Activated CD8-positive, alpha-beta T cell treated with anti-CD3 and anti-CD28 coated beads for 36 hours (primary cell): ENCODE results near the gene PRF1. TPM values are rescaled to one million over a fixed set of nuclear protein-coding genes. Genes with fewer than 3 reads are reported as not detected.
A peak's percentile ranks its signal among the peaks of the same experiment; 100 is the strongest.

Source experiments
- ATAC-seq: fragments of 200-7000 bp; cut with Tn5 transposase; one replicate; pipeline ENCODE4 v1.10.0; 2021; ENCODE audit warnings: mild to moderate bottlenecking, moderate library complexity
- CTCF ChIA-PET: fragments of 350-600 bp; sonication (Branson Sonifier 250); formaldehyde crosslinking; loops from one replicate; lab custom pipeline; 2021; ENCODE audit warnings: antibody characterized with exemption; lab: Charles Lee
- POLR2A ChIA-PET: fragments of 350-600 bp; sonication (Branson Sonifier 250); formaldehyde crosslinking; loops from one replicate; lab custom pipeline; 2021; ENCODE audit warnings: antibody characterized with exemption; lab: Charles Lee
- DNase-seq: peaks from one replicate; pipeline ENCODE4 v3.0.0-alpha.2; 2020
- H3K27ac Mint-ChIP-seq: one replicate; pipeline ENCODE4 v1.8.0; 2021; ENCODE audit warnings: mild to moderate bottlenecking, mixed read lengths
- H3K27me3 Mint-ChIP-seq: one replicate; pipeline ENCODE4 v1.8.0; 2021; ENCODE audit warnings: mixed read lengths
- H3K36me3 Mint-ChIP-seq: one replicate; pipeline ENCODE4 v1.8.0; 2021; ENCODE audit warnings: low read depth, mixed read lengths
- H3K4me1 Mint-ChIP-seq: one replicate; pipeline ENCODE4 v1.8.0; 2021; ENCODE audit warnings: low read depth, mixed read lengths
- H3K4me3 Mint-ChIP-seq: one replicate; pipeline ENCODE4 v1.8.0; 2021; ENCODE audit warnings: mild to moderate bottlenecking, moderate library complexity, mixed read lengths
- H3K9me3 Mint-ChIP-seq: one replicate; pipeline ENCODE4 v1.8.0; 2021; ENCODE audit warnings: mixed read lengths
- CTCF ChIP-seq: fragments of 200-600 bp; IDR thresholded peaks from one replicate; pipeline ENCODE4 v1.8.0; 2022; ENCODE audit warnings: antibody characterized with exemption, mild to moderate bottlenecking
- intact Hi-C: fragments of 100-400 bp; cut with micrococcal nuclease; formaldehyde crosslinking; loops from one replicate; pipeline ENCODE4 v1.10.0; 2022
- total RNA-seq, 2 experiments: library from RNA; stranded (reverse); gene quantifications; one replicate each; pipeline ENCODE4 v1.2.3, GENCODE V29; 2021

PRF1 gene
- total RNA-seq, 2 experiments from 2014 or later = 107 to 113 TPM

- ChIA-PET CTCF (interaction anchor here (1.4 kb wide), 1 partner anchor 8 kb away, joined by 4 read pairs; no protein-coding TSS in a partner anchor), POLR2A (interaction anchor here (1.0 to 2.4 kb wide), 2 partner anchors 11 to 52 kb away, joined by 3 to 7 read pairs; no protein-coding TSS in a partner anchor)
- Mint-ChIP-seq H3K9me3 (no peaks in the 10 kb centered on the region), H3K27ac (no peak overlapping the region), H3K4me3 (no peak overlapping the region), H3K36me3 (no peaks in the 10 kb centered on the region), H3K27me3 (no peaks in the 10 kb centered on the region), H3K4me1 (peaks cover 19% of the 10 kb centered on the region)
- no peak for TF ChIP-seq CTCF
- intact Hi-C loops = no loop called here
- ATAC-seq = no peak
- DNase-seq = no peak
Measured at GRCh38 chr10:70565556-70566514, 36.7 kb downstream of the PRF1 start.

GRCh38 chr10:70564901-70565351 lies 37.6 kb downstream of the PRF1 start:
- H3K36me3 Mint-ChIP-seq = no peaks in the 10 kb centered on the region
- no peak overlapping the region for H3K27ac Mint-ChIP-seq
- H3K9me3 Mint-ChIP-seq = no peaks in the 10 kb centered on the region
- DNase-seq (no peak), ATAC-seq (peak; percentile 70)
- no peak for TF ChIP-seq CTCF
- no peaks in the 10 kb centered on the region for H3K27me3 Mint-ChIP-seq
- ChIA-PET POLR2A (interaction anchor here (1.0 kb wide), 1 partner anchor 53 kb away, joined by 3 read pairs; no protein-coding TSS in a partner anchor), CTCF (interaction anchor here (0.6 to 1.4 kb wide), 2 partner anchors 9 to 54 kb away, joined by 3 to 4 read pairs; no protein-coding TSS in a partner anchor)
- H3K4me3 Mint-ChIP-seq = no peak overlapping the region
- intact Hi-C loops = no loop called here
- peaks cover 18% of the 10 kb centered on the region for H3K4me1 Mint-ChIP-seq

- DNase-seq (no peak), ATAC-seq (no peak)
- intact Hi-C loops = no loop called here
- Mint-ChIP-seq H3K4me1 (peaks cover 19% of the 10 kb centered on the region), H3K36me3 (no peaks in the 10 kb centered on the region), H3K9me3 (no peaks in the 10 kb centered on the region), H3K27ac (no peak overlapping the region), H3K4me3 (no peak overlapping the region), H3K27me3 (peaks cover 1% of the 10 kb centered on the region)
- ChIA-PET POLR2A (no interaction called here), CTCF (interaction anchor here (0.6 kb wide), 1 partner anchor 178 kb away, joined by 3 read pairs; no protein-coding TSS in a partner anchor)
- no peak for TF ChIP-seq CTCF
Measured at GRCh38 chr10:70564113-70564725, 38.3 kb downstream of the PRF1 start.

GRCh38 chr10:70563230-70563629 lies 39.3 kb downstream of the PRF1 start:
- Mint-ChIP-seq H3K4me1 (peaks cover 27% of the 10 kb centered on the region), H3K27me3 (peaks cover 1% of the 10 kb centered on the region), H3K4me3 (no peak overlapping the region), H3K27ac (no peak overlapping the region), H3K9me3 (no peaks in the 10 kb centered on the region), H3K36me3 (no peaks in the 10 kb centered on the region)
- no peak for ATAC-seq
- no peak for DNase-seq
- ChIA-PET POLR2A (no interaction called here), CTCF (interaction anchor here (0.6 kb wide), 1 partner anchor 179 kb away, joined by 3 read pairs; no protein-coding TSS in a partner anchor)
- no peak for TF ChIP-seq CTCF
- intact Hi-C loops = no loop called here
